Neural cell (in vitro differentiated cells): Measurements from ENCODE around the gene ALK.

ENCODE experiments used
- EZH2 ChIP-seq: fragments of 200-600, 300-800 bp; shearing (Covaris generic), sonication (generic); IDR thresholded peaks from 2 replicates; pipeline ENCODE4 v1.6.1; 2014; ENCODE audit warnings: antibody characterized with exemption, low read length, borderline replicate concordance, mild to moderate bottlenecking; ENCODE audit not compliant: insufficient read depth, poor library complexity, severe bottlenecking
- TF ChIP-seq, protein P1 (sequence below): fragments of 450-650 bp; IDR thresholded peaks from 2 replicates; pipeline ENCODE4 v1.5.1; 2014; ENCODE audit warnings: antibody characterized with exemption, mild to moderate bottlenecking, moderate library complexity; ENCODE audit not compliant: poor library complexity, severe bottlenecking

DNA sequence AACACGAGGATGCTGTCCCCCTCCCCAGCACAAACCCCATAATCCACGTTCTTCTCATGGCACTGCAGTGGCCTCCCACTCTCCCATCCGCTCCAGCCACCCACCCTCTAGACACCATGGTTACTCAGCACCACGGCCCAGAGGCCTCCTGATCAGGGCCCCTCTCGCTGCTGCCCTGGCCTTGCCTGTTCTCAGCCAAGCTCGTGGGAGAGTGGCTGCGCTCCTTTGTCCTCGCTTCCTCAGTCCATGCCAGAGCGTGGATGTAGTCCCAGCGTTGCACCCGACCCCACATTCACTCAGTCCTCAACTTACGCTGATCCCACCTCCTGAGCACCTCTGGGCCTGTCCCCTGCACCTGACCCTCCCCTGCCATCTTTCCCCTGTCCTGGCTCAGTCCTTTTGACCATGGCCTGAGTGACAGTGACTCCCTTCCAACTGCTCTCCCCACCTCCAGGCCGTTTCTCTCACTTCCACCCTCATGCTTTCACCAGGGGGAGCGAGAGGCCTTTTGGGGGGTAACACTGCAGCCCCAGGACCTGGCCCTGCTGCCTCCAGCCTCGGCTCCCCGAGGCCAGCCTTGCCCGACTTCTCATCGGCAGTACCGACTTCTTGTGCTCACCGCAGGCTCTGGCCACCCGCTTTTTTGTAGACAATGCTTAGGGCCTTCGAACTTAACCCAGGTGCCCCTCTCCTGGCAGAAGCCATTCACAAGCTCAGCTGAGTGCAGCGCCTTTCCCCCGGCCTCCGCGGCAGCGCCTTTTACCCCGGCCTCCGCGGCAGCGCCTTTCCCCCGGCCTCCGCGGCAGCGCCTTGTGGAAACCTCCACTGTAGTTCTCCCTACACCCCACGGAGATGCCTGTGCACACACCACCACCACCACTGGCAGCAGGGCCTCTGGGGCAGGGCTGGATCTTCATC lies 674.7 kb downstream of the ALK start:
- no peak for TF ChIP-seq EZH2
- TF ChIP-seq, protein P1, sequence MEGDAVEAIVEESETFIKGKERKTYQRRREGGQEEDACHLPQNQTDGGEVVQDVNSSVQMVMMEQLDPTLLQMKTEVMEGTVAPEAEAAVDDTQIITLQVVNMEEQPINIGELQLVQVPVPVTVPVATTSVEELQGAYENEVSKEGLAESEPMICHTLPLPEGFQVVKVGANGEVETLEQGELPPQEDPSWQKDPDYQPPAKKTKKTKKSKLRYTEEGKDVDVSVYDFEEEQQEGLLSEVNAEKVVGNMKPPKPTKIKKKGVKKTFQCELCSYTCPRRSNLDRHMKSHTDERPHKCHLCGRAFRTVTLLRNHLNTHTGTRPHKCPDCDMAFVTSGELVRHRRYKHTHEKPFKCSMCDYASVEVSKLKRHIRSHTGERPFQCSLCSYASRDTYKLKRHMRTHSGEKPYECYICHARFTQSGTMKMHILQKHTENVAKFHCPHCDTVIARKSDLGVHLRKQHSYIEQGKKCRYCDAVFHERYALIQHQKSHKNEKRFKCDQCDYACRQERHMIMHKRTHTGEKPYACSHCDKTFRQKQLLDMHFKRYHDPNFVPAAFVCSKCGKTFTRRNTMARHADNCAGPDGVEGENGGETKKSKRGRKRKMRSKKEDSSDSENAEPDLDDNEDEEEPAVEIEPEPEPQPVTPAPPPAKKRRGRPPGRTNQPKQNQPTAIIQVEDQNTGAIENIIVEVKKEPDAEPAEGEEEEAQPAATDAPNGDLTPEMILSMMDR = no peak
